HCT116 (cell line): ENCODE results near the gene TMEM9. TPM values are rescaled to one million over a fixed set of nuclear protein-coding genes. Genes with fewer than 3 reads are reported as not detected.

Experiments
- ATAC-seq: fragments of 200-7000 bp; cut with Tn5 transposase; 2 replicates; pipeline ENCODE4 v1.9.1; 2020; ENCODE audit warnings: mild to moderate bottlenecking, moderate library complexity
- BruUV-seq: library from RNA; stranded (reverse); fragments of 400-500 nt; replicated peaks from 2 replicates; lab custom pipeline; 2021; lab: Mats Ljungman, UMichigan
- CTCF ChIA-PET: fragments of 300-600 bp; sonication (Branson Sonifier 250); formaldehyde crosslinking; loops from one replicate; lab custom pipeline; 2021; ENCODE audit warnings: antibody characterized with exemption; lab: Charles Lee
- POLR2A ChIA-PET: fragments of 300-600, 350-600 bp; sonication (Branson Sonifier 250); formaldehyde crosslinking; loops from one replicate; lab custom pipeline; 2021; ENCODE audit warnings: antibody characterized with exemption; lab: Charles Lee
- RAD21 ChIA-PET, 2 experiments: fragments of 300-600 bp; sonication (Branson Sonifier 250); formaldehyde crosslinking; loops; one replicate each; lab custom pipeline; 2023; ENCODE audit warnings: low total read pairs in 2 of 2; ENCODE audit not compliant: uncharacterized antibody in 2 of 2, unreplicated experiment in 2 of 2, low non-redundant PET in 1 of 2; lab: Charles Lee
- DNase-seq: peaks from one replicate; pipeline ENCODE4 v3.0.0-alpha.2; 2010; ENCODE audit warnings: low read depth, low spot score
- H2AFZ ChIP-seq: fragments of 200-600 bp; shearing (Covaris generic), sonication (generic); 2 replicates; pipeline ENCODE4 v1.6.1; 2017; ENCODE audit warnings: low read depth, mixed run types, mixed read lengths, antibody characterized with exemption, low read length; ENCODE audit not compliant: poor library complexity, severe bottlenecking
- H3K27ac ChIP-seq: 2 replicates; pipeline ENCODE4 v1.5.1; 2012; ENCODE audit warnings: low read depth, low read length
- H3K27me3 ChIP-seq: fragments of 200-600 bp; sonication (generic); 2 replicates; pipeline ENCODE4 v1.6.1; 2016; ENCODE audit warnings: mixed run types, low read length, mixed read lengths; ENCODE audit not compliant: insufficient read depth
- H3K36me3 ChIP-seq, 2 experiments: fragments of 200-500 bp in 1 of 2; fragments of 200-600 bp in 1 of 2; sonication (Bioruptor generic) in 1 of 2; sonication (generic) in 1 of 2; 2 replicates each; pipeline versions ENCODE4 v1.5.1 to v1.6.1; 2014 to 2016; ENCODE audit warnings: low read length in 2 of 2, inconsistent platforms in 1 of 2, mixed read lengths in 1 of 2, mixed run types in 1 of 2; ENCODE audit not compliant: insufficient read depth in 2 of 2, control insufficient read depth in 1 of 2
- H3K4me1 ChIP-seq, 2 experiments: fragments of 200-600 bp in 1 of 2; sonication (generic) in 1 of 2; 2 replicates each; pipeline versions ENCODE4 v1.5.1 to v1.6.1; 2012 to 2017; ENCODE audit warnings: low read length in 2 of 2, inconsistent platforms in 1 of 2, mild to moderate bottlenecking in 1 of 2, mixed read lengths in 1 of 2, mixed run types in 1 of 2, moderate library complexity in 1 of 2; ENCODE audit not compliant: insufficient read depth in 2 of 2, control insufficient read depth in 1 of 2
- H3K4me2 ChIP-seq: fragments of 200-600 bp; sonication (generic); 2 replicates; pipeline ENCODE4 v1.6.1; 2017; ENCODE audit warnings: mixed run types, low read length, mixed read lengths
- H3K4me3 ChIP-seq, 2 experiments: fragments of 200-600 bp in 1 of 2; sonication (generic) in 1 of 2; replicated peaks in 1 of 2; 2 replicates each; pipeline ENCODE4 v1.5.1; 2011 to 2016; ENCODE audit warnings: low read length in 2 of 2, control low read depth in 1 of 2, low read depth in 1 of 2, mild to moderate bottlenecking in 1 of 2, mixed read lengths in 1 of 2, mixed run types in 1 of 2
- H3K79me2 ChIP-seq: fragments of 200-600 bp; sonication (generic); 2 replicates; pipeline ENCODE4 v1.6.1; 2017; ENCODE audit warnings: mild to moderate bottlenecking, mixed run types, low read length, moderate library complexity, mixed read lengths; ENCODE audit not compliant: insufficient read depth
- H3K9ac ChIP-seq: fragments of 200-600 bp; sonication (generic); 2 replicates; pipeline ENCODE4 v1.6.1; 2016; ENCODE audit warnings: low read length, mixed read lengths
- H3K9me2 ChIP-seq: fragments of 200-600 bp; sonication (generic), shearing (Covaris generic); 2 replicates; pipeline ENCODE4 v1.6.1; 2017; ENCODE audit warnings: mixed run types, mild to moderate bottlenecking, moderate library complexity; ENCODE audit not compliant: insufficient read depth
- H3K9me3 ChIP-seq, 2 experiments: fragments of 200-500 bp in 1 of 2; fragments of 200-600 bp in 1 of 2; sonication (Bioruptor generic) in 1 of 2; sonication (generic) in 1 of 2; 2 replicates each; pipeline ENCODE4 v1.6.1; 2014 to 2017; ENCODE audit warnings: low read length in 2 of 2, mixed read lengths in 2 of 2, inconsistent platforms in 1 of 2, low read depth in 1 of 2, mild to moderate bottlenecking in 1 of 2, mixed run types in 1 of 2, moderate library complexity in 1 of 2; ENCODE audit not compliant: control insufficient read depth in 1 of 2, insufficient read depth in 1 of 2
- H4K20me1 ChIP-seq: fragments of 200-600 bp; sonication (generic), shearing (Covaris generic); 2 replicates; pipeline ENCODE4 v1.6.1; 2017; ENCODE audit warnings: mixed run types, mild to moderate bottlenecking, moderate library complexity; ENCODE audit not compliant: insufficient read depth
- ATF3 ChIP-seq: IDR thresholded peaks from 2 replicates; pipeline ENCODE4 v1.6.1; 2012
- CBX3 ChIP-seq: IDR thresholded peaks from 2 replicates; pipeline ENCODE4 v1.6.1; 2012; ENCODE audit warnings: low read depth
- CEBPB ChIP-seq: IDR thresholded peaks from 2 replicates; pipeline ENCODE4 v1.6.1; 2012; ENCODE audit warnings: low read depth
- EGR1 ChIP-seq: IDR thresholded peaks from 2 replicates; pipeline ENCODE4 v1.6.1; 2012; ENCODE audit warnings: low read depth
- ELF1 ChIP-seq: IDR thresholded peaks from 2 replicates; pipeline ENCODE4 v1.6.1; 2012; ENCODE audit warnings: low read depth, borderline replicate concordance
- EZH2 ChIP-seq: fragments of 200-600 bp; sonication (generic); IDR thresholded peaks from 2 replicates; pipeline ENCODE4 v1.6.1; 2017; ENCODE audit warnings: antibody characterized with exemption, mixed run types
- FOSL1 ChIP-seq: IDR thresholded peaks from 2 replicates; pipeline ENCODE4 v1.6.1; 2012; ENCODE audit warnings: low read depth
- POLR2A ChIP-seq: IDR thresholded peaks from 2 replicates; pipeline ENCODE4 v1.7.0; 2011; ENCODE audit warnings: borderline replicate concordance; ENCODE audit not compliant: insufficient read depth, insufficient read length; ENCODE audit errors: extremely low read depth
- RAD21 ChIP-seq: IDR thresholded peaks from 2 replicates; pipeline ENCODE4 v1.6.1; 2012; ENCODE audit warnings: low read depth, mild to moderate bottlenecking
- SP1 ChIP-seq: IDR thresholded peaks from 2 replicates; pipeline ENCODE4 v1.6.1; 2012; ENCODE audit warnings: low read depth
- SRF ChIP-seq: IDR thresholded peaks from 2 replicates; pipeline ENCODE4 v1.6.1; 2012; ENCODE audit warnings: low read depth
- YY1 ChIP-seq: IDR thresholded peaks from 2 replicates; pipeline ENCODE4 v1.6.1; 2011; ENCODE audit warnings: low read length, low read depth, moderate library complexity, mild to moderate bottlenecking; ENCODE audit not compliant: insufficient replicate concordance; ENCODE audit errors: extremely low read depth
- ZFX ChIP-seq: fragments of 450-650 bp; IDR thresholded peaks from 2 replicates; pipeline ENCODE4 v1.6.1; 2017
- ZNF274 ChIP-seq: fragments of 200-500 bp; sonication (Bioruptor generic); IDR thresholded peaks from 2 replicates; pipeline ENCODE4 v1.6.1; 2014; ENCODE audit warnings: mild to moderate bottlenecking, low read depth, low read length, inconsistent platforms
- intact Hi-C: fragments of 100-400 bp; cut with micrococcal nuclease; formaldehyde crosslinking; loops from 2 replicates; pipeline ENCODE4 v1.10.0; 2022
- total RNA-seq: library from RNA; stranded (reverse); gene quantifications from one replicate; pipeline ENCODE4 v1.2.1, GENCODE V29; 2021; ENCODE audit not compliant: unreplicated experiment
- TF ChIP-seq, protein P1 (sequence below), 3 experiments: fragments of 200-600 bp in 1 of 3; sonication (generic) in 1 of 3; IDR thresholded peaks in 2 of 3; conservative IDR thresholded peaks in 1 of 3; 2 replicates each; pipeline ENCODE4 v1.5.1; 2012 to 2017; ENCODE audit warnings: low read depth in 2 of 3, low read length in 2 of 3, antibody characterized with exemption in 1 of 3, borderline replicate concordance in 1 of 3, control low read depth in 1 of 3, mild to moderate bottlenecking in 1 of 3, mixed read lengths in 1 of 3, mixed run types in 1 of 3, moderate library complexity in 1 of 3; ENCODE audit not compliant: insufficient read depth in 1 of 3
- TF ChIP-seq, protein P2 (sequence below): IDR thresholded peaks from 2 replicates; pipeline ENCODE4 v1.6.1; 2012; ENCODE audit warnings: low read depth

TMEM9 gene
- total RNA-seq, 1 experiment from 2014 or later, result 66.3 TPM

- RAD21 ChIA-PET, result no interaction called here
- Histone ChIP-seq H3K9me3 (no peaks in the 10 kb centered on the region), H3K4me3 (no peak overlapping the region), H4K20me1 (no peaks in the 10 kb centered on the region), H3K4me1 (no peaks in the 10 kb centered on the region), H3K9me2 (no peaks in the 10 kb centered on the region), H3K9ac (no peak overlapping the region), H2AFZ (no peak overlapping the region), H3K27ac (no peak overlapping the region), H3K4me2 (no peak overlapping the region), H3K36me3 (no peaks in the 10 kb centered on the region), H3K27me3 (peaks cover 10% of the 10 kb centered on the region; the same call in 1 of the 2 replicates), H3K79me2 (no peaks in the 10 kb centered on the region)
- DNase-seq (no peak), ATAC-seq (no peak)
- CTCF ChIA-PET, result no interaction called here
- intact Hi-C loops, result no loop called here
- TF ChIP-seq CEBPB, result no peak
- no peak for TF ChIP-seq CBX3
- no peak for TF ChIP-seq POLR2A
- TF ChIP-seq YY1, result no peak
- no peak for TF ChIP-seq EZH2
- TF ChIP-seq ELF1, result no peak
- TF ChIP-seq EGR1, result no peak
- TF ChIP-seq ATF3, result no peak
- TF ChIP-seq ZFX, result no peak
- BruUV-seq, result no TSS peak
- POLR2A ChIA-PET, result no interaction called here
Measured at GRCh38 chr1:201178718-201179117, 24.4 kb upstream of the TMEM9 start.

DNA sequence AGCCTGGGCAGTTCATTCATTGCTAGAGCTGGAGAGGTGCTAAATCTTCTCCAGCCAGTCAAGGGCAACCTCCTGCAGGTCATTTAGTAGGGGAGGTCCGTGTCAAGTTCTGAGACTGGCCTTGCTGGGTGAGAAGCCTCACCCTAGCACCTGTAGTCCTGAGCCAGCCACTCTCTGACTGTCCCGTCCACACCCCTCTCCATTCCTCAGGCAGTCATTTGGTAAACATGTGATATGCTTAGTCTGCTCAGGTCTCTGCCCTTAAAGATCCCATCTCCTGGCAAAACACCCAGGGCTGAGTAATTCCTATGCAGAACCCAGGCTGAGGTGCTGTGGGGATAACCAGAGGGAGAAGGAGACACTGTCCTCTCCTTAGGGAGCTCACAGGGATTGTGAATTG, 22.7 kb upstream of the TMEM9 start:
- H3K27me3 ChIP-seq, result peaks cover 10% of the 10 kb centered on the region; the same call in 1 of the 2 replicates

More for the DNA sequence above, 22.7 kb upstream of the TMEM9 start:
- no peak overlapping the region for H2AFZ ChIP-seq
- H3K4me2 ChIP-seq, result no peak overlapping the region
- POLR2A ChIA-PET, result no interaction called here
- no TSS peak for BruUV-seq
- ATAC-seq, result no peak
- no peak for TF ChIP-seq FOSL1
- TF ChIP-seq ATF3, result no peak
- TF ChIP-seq SP1, result no peak
- no peak for TF ChIP-seq YY1
- TF ChIP-seq SRF, result no peak
- TF ChIP-seq ZNF274, result no peak
- TF ChIP-seq RAD21, result no peak
- TF ChIP-seq, protein P1, sequence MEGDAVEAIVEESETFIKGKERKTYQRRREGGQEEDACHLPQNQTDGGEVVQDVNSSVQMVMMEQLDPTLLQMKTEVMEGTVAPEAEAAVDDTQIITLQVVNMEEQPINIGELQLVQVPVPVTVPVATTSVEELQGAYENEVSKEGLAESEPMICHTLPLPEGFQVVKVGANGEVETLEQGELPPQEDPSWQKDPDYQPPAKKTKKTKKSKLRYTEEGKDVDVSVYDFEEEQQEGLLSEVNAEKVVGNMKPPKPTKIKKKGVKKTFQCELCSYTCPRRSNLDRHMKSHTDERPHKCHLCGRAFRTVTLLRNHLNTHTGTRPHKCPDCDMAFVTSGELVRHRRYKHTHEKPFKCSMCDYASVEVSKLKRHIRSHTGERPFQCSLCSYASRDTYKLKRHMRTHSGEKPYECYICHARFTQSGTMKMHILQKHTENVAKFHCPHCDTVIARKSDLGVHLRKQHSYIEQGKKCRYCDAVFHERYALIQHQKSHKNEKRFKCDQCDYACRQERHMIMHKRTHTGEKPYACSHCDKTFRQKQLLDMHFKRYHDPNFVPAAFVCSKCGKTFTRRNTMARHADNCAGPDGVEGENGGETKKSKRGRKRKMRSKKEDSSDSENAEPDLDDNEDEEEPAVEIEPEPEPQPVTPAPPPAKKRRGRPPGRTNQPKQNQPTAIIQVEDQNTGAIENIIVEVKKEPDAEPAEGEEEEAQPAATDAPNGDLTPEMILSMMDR (IDR thresholded peaks at IDR 0.05 in 2 of 3, conservative IDR thresholded peaks at IDR 0.05 in 1 of 3; ENCODE audit: borderline replicate concordance in 1 of 3, insufficient read depth in 1 of 3, low read depth in 2 of 3, low read length in 2 of 3), result no peak
- no peak for TF ChIP-seq ZFX
- TF ChIP-seq, protein P2, sequence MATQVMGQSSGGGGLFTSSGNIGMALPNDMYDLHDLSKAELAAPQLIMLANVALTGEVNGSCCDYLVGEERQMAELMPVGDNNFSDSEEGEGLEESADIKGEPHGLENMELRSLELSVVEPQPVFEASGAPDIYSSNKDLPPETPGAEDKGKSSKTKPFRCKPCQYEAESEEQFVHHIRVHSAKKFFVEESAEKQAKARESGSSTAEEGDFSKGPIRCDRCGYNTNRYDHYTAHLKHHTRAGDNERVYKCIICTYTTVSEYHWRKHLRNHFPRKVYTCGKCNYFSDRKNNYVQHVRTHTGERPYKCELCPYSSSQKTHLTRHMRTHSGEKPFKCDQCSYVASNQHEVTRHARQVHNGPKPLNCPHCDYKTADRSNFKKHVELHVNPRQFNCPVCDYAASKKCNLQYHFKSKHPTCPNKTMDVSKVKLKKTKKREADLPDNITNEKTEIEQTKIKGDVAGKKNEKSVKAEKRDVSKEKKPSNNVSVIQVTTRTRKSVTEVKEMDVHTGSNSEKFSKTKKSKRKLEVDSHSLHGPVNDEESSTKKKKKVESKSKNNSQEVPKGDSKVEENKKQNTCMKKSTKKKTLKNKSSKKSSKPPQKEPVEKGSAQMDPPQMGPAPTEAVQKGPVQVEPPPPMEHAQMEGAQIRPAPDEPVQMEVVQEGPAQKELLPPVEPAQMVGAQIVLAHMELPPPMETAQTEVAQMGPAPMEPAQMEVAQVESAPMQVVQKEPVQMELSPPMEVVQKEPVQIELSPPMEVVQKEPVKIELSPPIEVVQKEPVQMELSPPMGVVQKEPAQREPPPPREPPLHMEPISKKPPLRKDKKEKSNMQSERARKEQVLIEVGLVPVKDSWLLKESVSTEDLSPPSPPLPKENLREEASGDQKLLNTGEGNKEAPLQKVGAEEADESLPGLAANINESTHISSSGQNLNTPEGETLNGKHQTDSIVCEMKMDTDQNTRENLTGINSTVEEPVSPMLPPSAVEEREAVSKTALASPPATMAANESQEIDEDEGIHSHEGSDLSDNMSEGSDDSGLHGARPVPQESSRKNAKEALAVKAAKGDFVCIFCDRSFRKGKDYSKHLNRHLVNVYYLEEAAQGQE, result no peak
- H3K4me1 ChIP-seq, result no peaks in the 10 kb centered on the region
- H3K79me2 ChIP-seq, result no peaks in the 10 kb centered on the region
- intact Hi-C loops, result no loop called here
- no peak for DNase-seq
- H3K9me2 ChIP-seq, result no peaks in the 10 kb centered on the region
- H4K20me1 ChIP-seq, result no peaks in the 10 kb centered on the region
- H3K9ac ChIP-seq, result no peak overlapping the region
- CTCF ChIA-PET, result no interaction called here
- RAD21 ChIA-PET, result no interaction called here
- no peaks in the 10 kb centered on the region for H3K9me3 ChIP-seq
- no peaks in the 10 kb centered on the region for H3K36me3 ChIP-seq
- H3K4me3 ChIP-seq, result no peak overlapping the region
- no peak overlapping the region for H3K27ac ChIP-seq
